Pancreas (tissue), 10 donors: ENCODE measurements around the gene ATG9B. TPM values are rescaled to one million over a fixed set of nuclear protein-coding genes. Genes with fewer than 3 reads are reported as not detected.
A peak's percentile ranks its signal among the peaks of the same experiment; 100 is the strongest.

Source experiments
- ATAC-seq, 4 donors: fragments of 200-7000 bp; cut with Tn5 transposase; one replicate each; pipeline versions ENCODE4 v1.8.0 to v1.9.1; 2020; ENCODE audit warnings: mild to moderate bottlenecking in 4 of 4, moderate library complexity in 4 of 4
- DNase-seq, 6 donors: peaks; one replicate each; pipeline ENCODE4 v3.0.0-alpha.2; 2020
- FAIRE-seq: peaks from 2 replicates; lab custom pipeline; 2012; peaks lifted over from hg19 to GRCh38; lab: Jason Lieb, UNC
- H3K27ac ChIP-seq, 4 donors: fragments of 200-600 bp; sonication (generic); 1 replicate in 3 of 4; 2 replicates in 1 of 4; pipeline versions ENCODE4 v1.5.0 to v1.8.0; 2020
- H3K27me3 ChIP-seq, 4 donors: fragments of 200-600 bp; one replicate each; pipeline ENCODE4 v1.8.0; 2021
- H3K36me3 ChIP-seq, 3 donors: fragments of 200-600 bp; sonication (generic) in 1 of 3; one replicate each; pipeline versions ENCODE4 v1.5.0 to v1.8.0; 2020 to 2021
- H3K4me1 ChIP-seq, 3 donors: fragments of 200-600 bp; one replicate each; pipeline ENCODE4 v1.8.0; 2021
- H3K4me3 ChIP-seq, 4 donors: fragments of 200-600 bp; sonication (generic) in 2 of 4; one replicate each; pipeline versions ENCODE4 v1.5.0 to v1.8.0; 2020 to 2021
- H3K9me3 ChIP-seq, 4 donors: fragments of 200-600 bp; one replicate each; pipeline ENCODE4 v1.8.0; 2021
- CTCF ChIP-seq, 4 donors: fragments of 200-600 bp; sonication (generic) in 3 of 4; IDR thresholded peaks; one replicate each; pipeline versions ENCODE4 v1.5.0 to v1.8.0; 2021; ENCODE audit warnings: antibody characterized with exemption in 4 of 4
- WGBS, 2 donors: extraction: QIAGEN DNeasy Blood & Tissue Kit; methylation state at CpG; one replicate each; pipeline ENCODE4 v1.1.7; 2013; 5-methylcytosine and 5-hydroxymethylcytosine counted together
- intact Hi-C, 3 donors: fragments of 100-400 bp; cut with DNase I; formaldehyde crosslinking; loops; one replicate each; pipeline versions ENCODE4 v1.11.1 to v1.14.2; 2022
- polyA plus RNA-seq, 2 donors: library from polyadenylated mRNA; stranded (reverse); fragments of 200-250 nt; gene quantifications; one replicate each; pipeline ENCODE4 v1.2.3, GENCODE V29; 2013
- total RNA-seq, 6 donors: library from RNA; stranded (reverse); fragmentation: NEBNext Ultra II Directional in 4 of 6; extraction: Animal tissue kit (Norgen Biotek cat#: 25700) in 4 of 6; gene quantifications; one replicate each; pipeline versions ENCODE4 v1.2.1 to v1.2.4, GENCODE V29; 2021 to 2023
- donor health status: healthy with polysubstance abuse.
- donor health status: DM: no; HTN: no; CAD: no; lungs with moderate emphysema.
- donor health status: DM: no; HTN: no; CAD: no.
- donor health status: control.
- donor health status: control.
- donor health status: Bipolar disorder and iron deficiency.
- donor health status: DM: yes; HTN: yes; CAD: no.
- donor health status: DM: no; HTN: no; CAD: no.
- donor health status: DM: no; HTN: no; CAD: no.
- donor health status: DM: yes; HTN: yes; CAD: no.

Gene ATG9B
- total and polyA plus RNA-seq, 8 donors, result 0.06 to 1.5 (median 0.28) TPM; not detected in 1

GRCh38 chr7:150975536-150976319 is 48.6 kb downstream of the ATG9B start:
- 80% methylated on average over 9 of the region's 9 CpGs for WGBS, 2 donors
- TF ChIP-seq CTCF (IDR thresholded peaks at IDR 0.05), result no peak
- no peak for ATAC-seq
- Histone ChIP-seq H3K4me1 (no peaks in the 10 kb centered on the region), H3K36me3 (no peaks in the 10 kb centered on the region), H3K4me3 (peak overlapping the region in 2 of 4 donors; percentile 57 to 60), H3K27me3 (peaks cover 0 to 6% (median 0%) of the 10 kb centered on the region in 4 donors), H3K9me3 (no peaks in the 10 kb centered on the region), H3K27ac (no peak overlapping the region)
- FAIRE-seq, result no peak
- intact Hi-C loops, result no loop called here
- DNase-seq, result peak in 1 of 6 donors; percentile 34

GRCh38 chr7:150974468-150975391 is 49.6 kb downstream of the ATG9B start:
- H3K4me3 ChIP-seq, result peak overlapping the region; percentile 35 to 60 (median 48)
- DNase-seq (peak; percentile 40 to 80 (median 64)), FAIRE-seq (no peak), ATAC-seq (peak; percentile 58 to 78 (median 68))
- no peaks in the 10 kb centered on the region for H3K36me3 ChIP-seq
- 1 to 2% methylated on average over 76 to 89 of the region's 89 CpGs for WGBS, 2 donors
- intact Hi-C loops, result no loop called here
- H3K9me3 ChIP-seq, result no peaks in the 10 kb centered on the region
- no peaks in the 10 kb centered on the region for H3K4me1 ChIP-seq
- TF ChIP-seq CTCF (IDR thresholded peaks at IDR 0.05), result no peak
- H3K27me3 ChIP-seq, result peaks cover 0 to 6% (median 0%) of the 10 kb centered on the region in 4 donors
- H3K27ac ChIP-seq, result peak overlapping the region in 3 of 4 donors; percentile 23 to 42 (median 33)

- H3K36me3 ChIP-seq, result no peaks in the 10 kb centered on the region
- peak in 3 of 4 donors; percentile 6 to 37 (median 24) for ATAC-seq
- intact Hi-C loops, result no loop called here
- H3K4me3 ChIP-seq, result peak overlapping the region in 2 of 4 donors; percentile 57 to 60
- peaks cover 0 to 6% (median 0%) of the 10 kb centered on the region in 4 donors for H3K27me3 ChIP-seq
- TF ChIP-seq CTCF (IDR thresholded peaks at IDR 0.05), result no peak
- H3K9me3 ChIP-seq, result no peaks in the 10 kb centered on the region
- DNase-seq, result peak in 2 of 6 donors; percentile 26 to 74
- FAIRE-seq, result no peak
- 56 to 58% methylated on average over 25 to 27 of the region's 27 CpGs for WGBS, 2 donors
- H3K4me1 ChIP-seq, result no peaks in the 10 kb centered on the region
- no peak overlapping the region for H3K27ac ChIP-seq
Observed at GRCh38 chr7:150973571-150974451, 50.5 kb downstream of the ATG9B start.

- intact Hi-C loops, result no loop called here
Observed at GRCh38 chr7:150972741-150973140, 51.6 kb downstream of the ATG9B start.

More at GRCh38 chr7:150972741-150973140, 51.6 kb downstream of the ATG9B start:
- no peak for TF ChIP-seq CTCF (IDR thresholded peaks at IDR 0.05)
- no peaks in the 10 kb centered on the region for H3K4me1 ChIP-seq
- H3K9me3 ChIP-seq, result no peaks in the 10 kb centered on the region
- DNase-seq (peak in 1 of 6 donors; percentile 20), ATAC-seq (no peak), FAIRE-seq (no peak)
- H3K27me3 ChIP-seq, result peaks cover 0 to 6% (median 0%) of the 10 kb centered on the region in 4 donors
- H3K36me3 ChIP-seq, result no peaks in the 10 kb centered on the region
- no peak overlapping the region for H3K27ac ChIP-seq
- 79 to 82% methylated on average over 8 of the region's 8 CpGs for WGBS, 2 donors
- no peak overlapping the region for H3K4me3 ChIP-seq
